A549 (cell line): Measurements from ENCODE around the gene FRMD4A. TPM values are rescaled to one million over a fixed set of nuclear protein-coding genes. Genes with fewer than 3 reads are reported as not detected.
A peak's percentile ranks its signal among the peaks of the same experiment; 100 is the strongest.

ENCODE experiments used
- ATAC-seq, 2 experiments: fragments of 200-7000 bp in 1 of 2; fragments of >200 bp in 1 of 2; cut with Nextera tagmentation in 1 of 2; cut with Tn5 transposase in 1 of 2; 3 replicates each; pipeline versions ENCODE4 v1.8.0 to v1.9.1; 2018 to 2020; ENCODE audit warnings: mild to moderate bottlenecking in 1 of 2, moderate library complexity in 1 of 2
- CTCF ChIA-PET: fragments of 300-600 bp; sonication (Branson Sonifier 250); formaldehyde crosslinking; extraction: SDS; loops from one replicate; lab custom pipeline; 2021; ENCODE audit warnings: antibody characterized with exemption, inconsistent platforms; lab: Yijun Ruan, JAX
- POLR2A ChIA-PET: fragments of 350-600 bp; formaldehyde crosslinking; extraction: SDS; loops from one replicate; lab custom pipeline; 2021; ENCODE audit warnings: antibody characterized with exemption, inconsistent platforms; lab: Yijun Ruan, JAX
- DNase-seq, 2 experiments: peaks; one replicate each; pipeline versions ENCODE4 v3.0.0 to v3.0.0-alpha.2; 2011 to 2016; ENCODE audit warnings: low read depth in 1 of 2, low spot score in 1 of 2
- FAIRE-seq: peaks from 2 replicates; lab custom pipeline; 2011; peaks lifted over from hg19 to GRCh38; lab: Jason Lieb, UNC
- H3K27ac ChIP-seq, 2 experiments: fragments of >200 bp; sonication (Bioruptor Twin); formaldehyde crosslinking; 3 replicates each; pipeline ENCODE4 v1.5.1; 2016 to 2017
- H3K4me1 ChIP-seq: fragments of >200 bp; sonication (Bioruptor Twin); formaldehyde crosslinking; 3 replicates; pipeline ENCODE4 v1.6.1; 2016
- H3K4me2 ChIP-seq: fragments of >200 bp; sonication (Bioruptor Twin); formaldehyde crosslinking; 3 replicates; pipeline ENCODE4 v1.6.1; 2016
- H3K4me3 ChIP-seq: fragments of >200 bp; sonication (Bioruptor Twin); formaldehyde crosslinking; 3 replicates; pipeline ENCODE4 v1.5.1; 2016
- H3K9me3 ChIP-seq: fragments of >200 bp; sonication (Bioruptor Twin); formaldehyde crosslinking; 3 replicates; pipeline ENCODE4 v1.6.1; 2016
- BHLHE40 ChIP-seq: IDR thresholded peaks from 2 replicates; pipeline ENCODE4 v1.6.1; 2012; ENCODE audit warnings: low read depth, low read length, inconsistent platforms
- CBX8 ChIP-seq: fragments of 200-600 bp; sonication (generic); IDR thresholded peaks from 2 replicates; pipeline ENCODE4 v1.6.1; 2016
- CEBPB ChIP-seq, 2 experiments: fragments of >200 bp in 1 of 2; sonication (Bioruptor Twin) in 1 of 2; formaldehyde crosslinking in 1 of 2; IDR thresholded peaks; 2 replicates each; pipeline ENCODE4 v1.6.1; 2012 to 2016
- CHD4 ChIP-seq: fragments of 200-600 bp; sonication (generic); IDR thresholded peaks from 2 replicates; pipeline ENCODE4 v1.6.1; 2016; ENCODE audit warnings: antibody characterized with exemption, mild to moderate bottlenecking, borderline replicate concordance
- CTCF ChIP-seq: fragments of >200 bp; sonication (Bioruptor Twin); formaldehyde crosslinking; IDR thresholded peaks from 3 replicates; pipeline ENCODE4 v1.5.1; 2016
- EHMT2 ChIP-seq: fragments of 200-600 bp; sonication (generic); IDR thresholded peaks from 2 replicates; pipeline ENCODE4 v1.6.1; 2016; ENCODE audit warnings: antibody characterized with exemption, low read depth, mild to moderate bottlenecking, moderate library complexity
- ELK1 ChIP-seq: fragments of 150-350 bp; IDR thresholded peaks from 2 replicates; pipeline ENCODE4 v1.6.1; 2014; ENCODE audit warnings: low read depth, mild to moderate bottlenecking, low read length
- FOSB ChIP-seq: fragments of 250-450 bp; sonication (Bioruptor Pico); IDR thresholded peaks from 2 replicates; pipeline ENCODE4 v1.5.0; 2020; ENCODE audit warnings: mild to moderate bottlenecking, moderate library complexity
- HEYL ChIP-seq: fragments of 250-450 bp; sonication (Bioruptor Pico); IDR thresholded peaks from 2 replicates; pipeline ENCODE4 v1.8.0; 2021; ENCODE audit warnings: mild to moderate bottlenecking, moderate library complexity
- HOXB13 ChIP-seq: fragments of 250-450 bp; sonication (Bioruptor Pico); IDR thresholded peaks from 2 replicates; pipeline ENCODE4 v1.5.0; 2020; ENCODE audit warnings: low read depth, mild to moderate bottlenecking, moderate library complexity
- JUNB ChIP-seq: fragments of >200 bp; sonication (Bioruptor Twin); formaldehyde crosslinking; IDR thresholded peaks from 2 replicates; pipeline ENCODE4 v1.6.1; 2016
- KDM5A ChIP-seq: fragments of 200-600 bp; sonication (generic); IDR thresholded peaks from 2 replicates; pipeline ENCODE4 v1.6.1; 2016; ENCODE audit warnings: antibody characterized with exemption, mild to moderate bottlenecking
- NFE2L2 ChIP-seq: fragments of 150-350 bp; conservative IDR thresholded peaks from 2 replicates; pipeline ENCODE4 v1.6.1; 2014; ENCODE audit warnings: low read length
- PHF8 ChIP-seq: fragments of 200-600 bp; sonication (generic); IDR thresholded peaks from 2 replicates; pipeline ENCODE4 v1.6.1; 2016; ENCODE audit warnings: low read depth, mild to moderate bottlenecking, antibody characterized with exemption, moderate library complexity, borderline replicate concordance
- RAD21 ChIP-seq, 2 experiments: fragments of >200 bp in 1 of 2; sonication (Bioruptor Twin) in 1 of 2; formaldehyde crosslinking in 1 of 2; IDR thresholded peaks in 1 of 2; conservative IDR thresholded peaks in 1 of 2; 2 replicates in 1 of 2; 3 replicates in 1 of 2; pipeline ENCODE4 v1.6.1; 2012 to 2018; ENCODE audit warnings: inconsistent platforms in 1 of 2
- RARB ChIP-seq: fragments of 250-450 bp; sonication (Bioruptor Pico); IDR thresholded peaks from 2 replicates; pipeline ENCODE4 v1.8.0; 2021; ENCODE audit warnings: mild to moderate bottlenecking, moderate library complexity
- RNF2 ChIP-seq: fragments of 200-600 bp; sonication (generic); IDR thresholded peaks from 2 replicates; pipeline ENCODE4 v1.6.1; 2016; ENCODE audit warnings: low read depth, mild to moderate bottlenecking, antibody characterized with exemption, moderate library complexity, borderline replicate concordance
- SREBF2 ChIP-seq: fragments of 450-650 bp; IDR thresholded peaks from 2 replicates; pipeline ENCODE4 v1.6.1; 2014; ENCODE audit warnings: mild to moderate bottlenecking, moderate library complexity
- WGBS: methylation state at CpG from one replicate; pipeline ENCODE4 v1.1.6; 2017; ENCODE audit errors: missing lambda C conversion rate; 5-methylcytosine and 5-hydroxymethylcytosine counted together
- polyA plus RNA-seq, 4 experiments: library from polyadenylated mRNA; depleted of rRNA in 3 of 4; stranded (reverse); fragments of >200 nt; fragmentation: RNase III in 1 of 4; extraction: RNeasy Plus Mini Kit Qiagen cat#74134 plus additional on column Dnase treatment in 1 of 4; gene quantifications; 2 replicates in 3 of 4; 3 replicates in 1 of 4; pipeline ENCODE4 v1.2.3, GENCODE V29; 2011 to 2017
- TF ChIP-seq, protein P1 (sequence below): IDR thresholded peaks from 2 replicates; pipeline ENCODE4 v1.6.1; 2012
- TF ChIP-seq, protein P2 (sequence below): fragments of >200 bp; sonication (Bioruptor Twin); formaldehyde crosslinking; IDR thresholded peaks from 2 replicates; pipeline ENCODE4 v1.6.1; 2016
- TF ChIP-seq, protein P3 (sequence below): fragments of 250-450 bp; sonication (Bioruptor Pico); IDR thresholded peaks from 2 replicates; pipeline ENCODE4 v1.5.0; 2020; ENCODE audit warnings: low read depth, mild to moderate bottlenecking, moderate library complexity
- TF ChIP-seq, protein P4 (sequence below): fragments of 450-650 bp; IDR thresholded peaks from 2 replicates; pipeline ENCODE4 v1.6.1; 2014; ENCODE audit warnings: antibody characterized with exemption
- TF ChIP-seq, protein P5 (sequence below): IDR thresholded peaks from 2 replicates; pipeline ENCODE4 v1.6.1; 2012; ENCODE audit warnings: low read depth, borderline replicate concordance

The FRMD4A gene
- polyA plus RNA-seq, 2 of the 4 experiments (the other 2 are of a cell fraction) = 2.5 to 4.7 TPM

GRCh38 chr10:13722747-13723653 is 607.7 kb downstream of the FRMD4A start:
- FAIRE-seq (peak; percentile 49), ATAC-seq (no peak), DNase-seq (no peak)
- Histone ChIP-seq H3K27ac (no peak overlapping the region), H3K9me3 (no peaks in the 10 kb centered on the region), H3K4me3 (no peak overlapping the region), H3K4me2 (no peak overlapping the region), H3K4me1 (no peaks in the 10 kb centered on the region)
- 70% methylated on average over 4 of the region's 4 CpGs for WGBS
- POLR2A ChIA-PET = no interaction called here
- TF ChIP-seq SREBF2 = no peak
- TF ChIP-seq CEBPB (IDR thresholded peaks at IDR 0.05) = peak; percentile 85 to 92; a peak in 3 of 4 replicates
- TF ChIP-seq, protein P1, sequence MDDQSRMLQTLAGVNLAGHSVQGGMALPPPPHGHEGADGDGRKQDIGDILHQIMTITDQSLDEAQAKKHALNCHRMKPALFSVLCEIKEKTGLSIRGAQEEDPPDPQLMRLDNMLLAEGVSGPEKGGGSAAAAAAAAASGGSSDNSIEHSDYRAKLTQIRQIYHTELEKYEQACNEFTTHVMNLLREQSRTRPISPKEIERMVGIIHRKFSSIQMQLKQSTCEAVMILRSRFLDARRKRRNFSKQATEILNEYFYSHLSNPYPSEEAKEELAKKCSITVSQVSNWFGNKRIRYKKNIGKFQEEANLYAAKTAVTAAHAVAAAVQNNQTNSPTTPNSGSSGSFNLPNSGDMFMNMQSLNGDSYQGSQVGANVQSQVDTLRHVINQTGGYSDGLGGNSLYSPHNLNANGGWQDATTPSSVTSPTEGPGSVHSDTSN = no peak
- TF ChIP-seq BHLHE40 = no peak
- CTCF ChIA-PET = interaction anchor here (0.9 to 1.0 kb wide), 2 partner anchors 12 to 41 kb away, joined by 3 read pairs; no protein-coding TSS in a partner anchor

GRCh38 chr10:13721486-13721885 is 609.2 kb downstream of the FRMD4A start:
- ATAC-seq (no peak), FAIRE-seq (no peak), DNase-seq (no peak)
- Histone ChIP-seq H3K27ac (no peak overlapping the region), H3K4me3 (no peak overlapping the region), H3K4me2 (no peak overlapping the region), H3K9me3 (no peaks in the 10 kb centered on the region), H3K4me1 (no peaks in the 10 kb centered on the region)
- WGBS = 77% methylated on average over 7 of the region's 7 CpGs
- POLR2A ChIA-PET = no interaction called here
- TF ChIP-seq JUNB (no peak), CEBPB (IDR thresholded peaks at IDR 0.05) (no peak), KDM5A (no peak), ELK1 (no peak), CBX8 (no peak), RNF2 (no peak), RAD21 (conservative IDR thresholded peaks at IDR 0.05 in 1 of 2, IDR thresholded peaks at IDR 0.05 in 1 of 2) (no peak), FOSB (CRISPR knock-in tag) (no peak), EHMT2 (no peak), HEYL (no peak), HOXB13 (no peak), CHD4 (no peak), PHF8 (no peak), NFE2L2 (no peak), CTCF (no peak), RARB (CRISPR knock-in tag) (no peak)
- TF ChIP-seq, protein P2, sequence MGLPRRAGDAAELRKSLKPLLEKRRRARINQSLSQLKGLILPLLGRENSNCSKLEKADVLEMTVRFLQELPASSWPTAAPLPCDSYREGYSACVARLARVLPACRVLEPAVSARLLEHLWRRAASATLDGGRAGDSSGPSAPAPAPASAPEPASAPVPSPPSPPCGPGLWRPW = no peak
- TF ChIP-seq, protein P3, sequence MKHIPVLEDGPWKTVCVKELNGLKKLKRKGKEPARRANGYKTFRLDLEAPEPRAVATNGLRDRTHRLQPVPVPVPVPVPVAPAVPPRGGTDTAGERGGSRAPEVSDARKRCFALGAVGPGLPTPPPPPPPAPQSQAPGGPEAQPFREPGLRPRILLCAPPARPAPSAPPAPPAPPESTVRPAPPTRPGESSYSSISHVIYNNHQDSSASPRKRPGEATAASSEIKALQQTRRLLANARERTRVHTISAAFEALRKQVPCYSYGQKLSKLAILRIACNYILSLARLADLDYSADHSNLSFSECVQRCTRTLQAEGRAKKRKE = no peak
- TF ChIP-seq, protein P4, sequence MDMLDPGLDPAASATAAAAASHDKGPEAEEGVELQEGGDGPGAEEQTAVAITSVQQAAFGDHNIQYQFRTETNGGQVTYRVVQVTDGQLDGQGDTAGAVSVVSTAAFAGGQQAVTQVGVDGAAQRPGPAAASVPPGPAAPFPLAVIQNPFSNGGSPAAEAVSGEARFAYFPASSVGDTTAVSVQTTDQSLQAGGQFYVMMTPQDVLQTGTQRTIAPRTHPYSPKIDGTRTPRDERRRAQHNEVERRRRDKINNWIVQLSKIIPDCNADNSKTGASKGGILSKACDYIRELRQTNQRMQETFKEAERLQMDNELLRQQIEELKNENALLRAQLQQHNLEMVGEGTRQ = no peak
- TF ChIP-seq, protein P5, sequence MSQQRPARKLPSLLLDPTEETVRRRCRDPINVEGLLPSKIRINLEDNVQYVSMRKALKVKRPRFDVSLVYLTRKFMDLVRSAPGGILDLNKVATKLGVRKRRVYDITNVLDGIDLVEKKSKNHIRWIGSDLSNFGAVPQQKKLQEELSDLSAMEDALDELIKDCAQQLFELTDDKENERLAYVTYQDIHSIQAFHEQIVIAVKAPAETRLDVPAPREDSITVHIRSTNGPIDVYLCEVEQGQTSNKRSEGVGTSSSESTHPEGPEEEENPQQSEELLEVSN = no peak
- CTCF ChIA-PET = interaction anchor here (0.6 to 1.0 kb wide), 2 partner anchors 62 to 77 kb away, joined by 3 to 5 read pairs; no protein-coding TSS in a partner anchor
